T47D (cell line): ENCODE results near the gene PTPRJ.

Source experiments
- DNase-seq, 2 experiments: peaks; one replicate each; pipeline versions ENCODE4 v3.0.0 to v3.0.0-alpha.2; 2011 to 2012; ENCODE audit warnings: low read depth in 1 of 2, low spot score in 1 of 2
- JUND ChIP-seq: IDR thresholded peaks from 2 replicates; pipeline ENCODE4 v1.6.1; 2012; ENCODE audit warnings: low read depth
- in situ Hi-C: cut with HindIII; loops from 2 replicates; pipeline ENCODE4 v1.10.0; 2016; ENCODE audit warnings: low sequenced_read_pairs, low pct_unique_long_range_greater_than_20kb

PTPRJ gene

DNA sequence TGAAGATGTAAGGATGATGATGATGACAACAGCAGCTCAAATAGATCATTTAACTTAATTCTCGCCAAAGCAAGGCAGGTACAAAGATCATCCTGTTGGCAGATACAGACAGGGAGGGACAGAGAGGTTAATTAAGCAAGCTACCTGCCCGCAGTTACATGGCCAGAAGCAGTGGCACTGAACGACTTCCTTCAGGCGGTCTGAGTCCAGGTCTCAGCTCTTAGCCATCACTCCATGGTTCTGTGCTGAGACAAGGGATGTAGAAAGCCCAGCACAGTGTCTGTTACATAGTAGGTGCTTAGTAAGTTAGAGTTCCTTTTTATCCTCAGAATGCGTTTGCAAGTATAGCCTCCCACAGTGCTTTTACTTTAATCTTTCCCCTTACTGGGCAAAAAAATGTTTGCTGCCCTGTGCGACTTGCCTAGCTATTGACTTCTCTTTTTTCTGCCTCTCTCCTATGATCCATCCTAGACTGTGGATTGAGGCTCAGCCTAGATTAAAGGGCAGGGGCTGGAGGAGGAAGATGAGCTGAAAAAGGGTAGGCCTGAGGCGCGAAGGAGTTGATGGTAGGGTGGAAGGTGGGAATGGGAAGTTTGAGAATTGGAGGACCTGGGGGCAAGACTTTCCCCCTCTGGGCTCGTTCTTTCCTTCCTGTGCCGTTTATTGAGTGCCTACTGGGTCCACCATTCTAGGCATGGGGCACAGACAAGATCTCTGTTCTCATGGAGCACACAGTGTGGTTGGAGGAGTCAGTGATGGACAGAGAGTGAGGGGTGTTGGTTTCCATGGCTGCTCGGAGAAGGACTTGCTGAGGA is 128.1 kb downstream of the PTPRJ start:
- no peak for TF ChIP-seq JUND
- in situ Hi-C loops: no loop called here
- DNase-seq: no peak

- DNase-seq: peak; percentile 49 to 80
- in situ Hi-C loops: no loop called here
- TF ChIP-seq JUND: no peak
Observed at GRCh38 chr11:48109046-48109666, 128.8 kb downstream of the PTPRJ start.

DNA sequence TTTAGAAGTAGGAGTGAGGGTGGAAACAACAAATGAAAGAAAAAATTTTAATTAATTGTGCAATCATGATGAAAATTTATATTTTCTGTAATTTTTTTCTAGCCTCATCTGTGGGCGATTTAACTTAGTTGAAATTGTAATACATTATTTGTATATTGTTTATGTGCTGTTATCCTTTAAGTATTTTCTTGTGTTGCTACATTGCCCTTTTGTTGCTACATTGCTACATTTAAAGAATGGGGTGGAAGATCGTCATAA is 130.1 kb downstream of the PTPRJ start:
- DNase-seq: no peak
- in situ Hi-C loops: no loop called here

GRCh38 chr11:48111891-48112290 is 131.5 kb downstream of the PTPRJ start:
- TF ChIP-seq JUND: no peak
- DNase-seq: no peak
- in situ Hi-C loops: no loop called here

More for the DNA sequence above, 130.1 kb downstream of the PTPRJ start:
- no peak for TF ChIP-seq JUND

DNA sequence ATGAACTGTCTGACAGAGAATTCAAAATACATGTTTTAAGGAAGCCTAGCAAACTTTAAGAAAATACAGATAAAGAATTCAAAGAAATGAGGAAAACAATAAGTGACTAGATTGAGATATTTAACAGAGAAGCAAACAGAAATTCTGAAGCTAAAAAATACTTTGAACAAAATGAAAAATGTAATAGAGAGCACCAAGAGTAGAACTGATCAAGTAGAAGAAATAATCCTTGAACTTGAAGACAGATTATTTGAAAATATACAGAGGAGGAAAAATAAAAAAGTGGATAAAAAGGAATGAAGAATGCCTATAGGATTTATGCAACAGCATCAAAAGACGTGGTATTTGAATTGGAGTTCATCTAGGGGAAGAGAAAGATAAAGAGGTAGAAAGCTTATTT is 134.4 kb downstream of the PTPRJ start:
- in situ Hi-C loops: no loop called here
- TF ChIP-seq JUND: no peak
- DNase-seq: no peak

- in situ Hi-C loops: no loop called here
- TF ChIP-seq JUND: no peak
- peak in 1 of 2 experiments; percentile 38 for DNase-seq
Observed at GRCh38 chr11:48116437-48117228, 136.3 kb downstream of the PTPRJ start.

GRCh38 chr11:48122246-48122645 is 141.9 kb downstream of the PTPRJ start:
- no peak for DNase-seq
- TF ChIP-seq JUND: no peak
- in situ Hi-C loops: no loop called here

GRCh38 chr11:48122656-48123055 is 142.3 kb downstream of the PTPRJ start:
- no peak for TF ChIP-seq JUND
- no peak for DNase-seq
- in situ Hi-C loops: no loop called here

- no peak for DNase-seq
- no peak for TF ChIP-seq JUND
- in situ Hi-C loops: no loop called here
Observed at GRCh38 chr11:48123254-48123875, 143.0 kb downstream of the PTPRJ start.

DNA sequence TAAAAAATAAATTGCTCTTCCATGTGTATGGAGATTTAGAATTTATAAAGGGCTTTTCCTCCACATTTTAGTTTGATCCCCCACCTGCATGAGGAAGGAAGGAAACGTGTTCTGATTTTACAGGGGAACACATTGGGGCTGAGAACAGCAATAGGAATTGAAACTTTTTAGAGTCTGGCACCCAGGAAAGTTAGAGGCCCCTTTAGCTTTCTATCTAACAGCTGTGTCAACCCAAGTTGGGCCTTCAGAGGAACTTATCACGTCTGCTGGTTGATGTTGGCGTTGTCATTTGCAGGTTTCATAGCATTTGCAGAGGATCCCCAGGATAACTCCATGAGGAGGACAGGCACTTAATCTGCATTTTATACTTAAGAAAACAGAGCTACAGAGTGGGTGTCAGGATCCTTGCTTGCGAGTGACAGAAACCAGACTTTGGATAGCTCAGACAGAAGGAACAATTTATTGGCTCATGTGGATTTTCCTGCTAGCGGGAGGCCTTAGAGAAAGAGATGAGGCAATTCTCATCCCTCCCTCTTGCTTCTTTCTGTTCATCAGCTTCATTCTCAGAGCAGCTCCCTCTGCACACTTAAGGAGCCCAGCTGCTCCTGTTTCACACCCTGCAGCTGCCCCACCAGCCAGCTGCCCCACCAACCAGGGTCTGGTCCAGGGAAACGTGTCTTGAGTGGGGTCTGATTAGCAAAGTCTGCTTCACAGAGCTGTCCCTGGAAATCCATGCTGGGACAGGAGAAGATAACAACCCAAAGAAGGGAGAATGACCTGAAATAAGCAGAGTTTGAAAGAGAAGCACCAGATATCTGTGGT is 143.8 kb downstream of the PTPRJ start:
- DNase-seq: no peak
- TF ChIP-seq JUND: no peak

GRCh38 chr11:48124880-48125279 is 144.5 kb downstream of the PTPRJ start:
- in situ Hi-C loops: no loop called here
- TF ChIP-seq JUND: no peak
- no peak for DNase-seq

More for the DNA sequence above, 143.8 kb downstream of the PTPRJ start:
- in situ Hi-C loops: no loop called here

DNA sequence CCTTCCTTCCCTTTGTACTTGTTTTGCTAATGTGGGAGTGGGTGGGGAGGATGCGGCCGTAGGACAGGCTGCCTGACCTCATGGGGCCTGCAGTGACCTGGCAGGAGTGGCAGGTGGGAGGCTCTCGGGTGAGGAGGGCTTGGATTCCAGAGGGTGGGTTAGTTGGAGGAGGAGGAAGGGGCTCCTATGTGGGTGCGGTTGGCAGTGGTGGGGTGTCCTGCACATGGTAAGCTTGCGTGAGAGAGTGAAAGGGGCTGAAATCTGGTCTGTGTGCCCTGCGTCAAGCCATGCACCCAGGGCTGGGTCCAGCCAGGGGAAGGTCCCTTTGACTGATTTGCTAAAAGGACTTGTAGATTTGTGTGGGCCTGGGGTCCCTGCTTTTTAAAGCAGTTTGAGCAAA is 145.5 kb downstream of the PTPRJ start:
- TF ChIP-seq JUND: no peak
- DNase-seq: no peak
- in situ Hi-C loops: no loop called here
